Suppressor macrophage treated with lipopolysaccharide for 4 hours (primary cell): Measurements from ENCODE around the gene LPP.
A peak's percentile ranks its signal among the peaks of the same experiment; 100 is the strongest.
"Not testable (repeated sequence)": the region's sequence is repeated elsewhere in the genome, so short reads cannot be mapped to it uniquely, and the experiment has no call there.

Experiments used
- DNase-seq: peaks from one replicate; pipeline ENCODE4 v3.0.0-alpha.2; 2020

The LPP gene

GRCh38 chr3:188578576-188579363, 424.8 kb downstream of the LPP start:
- DNase-seq, result peak; percentile 90

GRCh38 chr3:188580223-188580622, 426.3 kb downstream of the LPP start:
- DNase-seq, result no peak

- DNase-seq, result no peak
Observed at GRCh38 chr3:188580659-188581058, 426.7 kb downstream of the LPP start.

- no peak for DNase-seq
Observed at GRCh38 chr3:188581365-188581764, 427.4 kb downstream of the LPP start.

- DNase-seq, result peak; percentile 51
Observed at GRCh38 chr3:188581792-188582191, 427.8 kb downstream of the LPP start.

GRCh38 chr3:188583341-188584161, 429.6 kb downstream of the LPP start:
- peak; percentile 69 for DNase-seq

GRCh38 chr3:188584162-188584529, 430.2 kb downstream of the LPP start:
- DNase-seq, result peak; percentile 89

- DNase-seq, result peak; percentile 60
Observed at GRCh38 chr3:188584958-188585689, 431.2 kb downstream of the LPP start.

GRCh38 chr3:188589071-188589470, 435.1 kb downstream of the LPP start:
- DNase-seq, result peak; percentile 84

- DNase-seq, result no peak
Observed at GRCh38 chr3:188589771-188590170, 435.8 kb downstream of the LPP start.

GRCh38 chr3:188590557-188590956, 436.6 kb downstream of the LPP start:
- DNase-seq, result no peak

- no peak for DNase-seq
Observed at GRCh38 chr3:188594139-188594538, 440.2 kb downstream of the LPP start.

- no peak for DNase-seq
Observed at GRCh38 chr3:188595890-188596376, 442.0 kb downstream of the LPP start.

- DNase-seq, result no peak
Observed at GRCh38 chr3:188598894-188599293, 444.9 kb downstream of the LPP start.

GRCh38 chr3:188602111-188602510, 448.2 kb downstream of the LPP start:
- DNase-seq, result no peak

GRCh38 chr3:188602620-188603019, 448.7 kb downstream of the LPP start:
- no peak for DNase-seq

GRCh38 chr3:188604651-188605050, 450.7 kb downstream of the LPP start:
- DNase-seq, result no peak

GRCh38 chr3:188605231-188605630, 451.3 kb downstream of the LPP start:
- DNase-seq, result no peak

GRCh38 chr3:188605905-188606304, 451.9 kb downstream of the LPP start:
- no peak for DNase-seq

- peak; percentile 40 for DNase-seq
Observed at GRCh38 chr3:188607805-188608315, 453.9 kb downstream of the LPP start.

- DNase-seq, result no peak
Observed at GRCh38 chr3:188608401-188608800, 454.4 kb downstream of the LPP start.

- DNase-seq, result not testable (repeated sequence)
Observed at GRCh38 chr3:188613721-188614120, 459.8 kb downstream of the LPP start.

GRCh38 chr3:188617270-188617669, 463.3 kb downstream of the LPP start:
- peak; percentile 18 for DNase-seq
